GM19452 (cell line): ENCODE results near the gene WDR6.

Experiments
- ATAC-seq: cut with Tn5 transposase; IDR thresholded peaks from one replicate; pipeline ENCODE4 v1.9.1; 2021; ENCODE audit not compliant: unreplicated experiment

The WDR6 gene

DNA sequence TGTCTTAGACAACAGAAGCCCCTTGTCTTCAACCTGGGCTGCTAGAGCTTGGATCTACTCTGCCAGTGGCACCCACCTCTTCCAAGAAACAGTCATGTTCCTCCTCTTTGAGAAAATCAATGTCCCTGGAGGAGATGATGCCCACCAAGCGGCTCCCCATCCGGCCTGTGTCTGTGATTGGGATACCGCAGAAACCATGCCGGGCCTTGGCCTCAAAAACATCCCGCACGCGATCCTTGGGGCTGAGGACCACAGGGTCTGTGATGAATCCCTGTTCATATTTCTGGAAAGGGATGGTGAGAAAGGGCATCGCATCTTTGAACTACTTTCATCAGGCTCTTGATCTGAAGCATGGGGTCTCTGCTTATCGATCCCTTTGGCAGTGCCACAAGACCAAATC lies 20.4 kb downstream of the WDR6 start:
- ATAC-seq: no peak

DNA sequence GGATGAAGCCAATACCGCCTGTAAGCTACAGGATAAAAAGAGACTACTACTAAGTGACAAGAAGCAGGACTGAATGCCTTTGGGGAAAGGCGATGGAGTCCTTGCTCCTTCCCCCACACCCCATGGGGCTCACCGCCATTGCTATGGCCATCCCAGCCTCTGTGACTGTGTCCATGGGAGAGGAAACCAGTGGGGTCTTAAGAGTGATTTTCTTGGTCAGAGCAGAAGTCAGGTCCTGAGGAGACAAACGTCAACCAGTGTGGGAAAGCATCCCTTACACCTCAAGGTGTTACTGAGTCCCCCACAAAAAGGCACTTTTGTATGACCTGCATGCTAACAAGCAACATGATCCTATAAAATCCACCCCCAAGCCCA lies 21.1 kb downstream of the WDR6 start:
- no peak for ATAC-seq

DNA sequence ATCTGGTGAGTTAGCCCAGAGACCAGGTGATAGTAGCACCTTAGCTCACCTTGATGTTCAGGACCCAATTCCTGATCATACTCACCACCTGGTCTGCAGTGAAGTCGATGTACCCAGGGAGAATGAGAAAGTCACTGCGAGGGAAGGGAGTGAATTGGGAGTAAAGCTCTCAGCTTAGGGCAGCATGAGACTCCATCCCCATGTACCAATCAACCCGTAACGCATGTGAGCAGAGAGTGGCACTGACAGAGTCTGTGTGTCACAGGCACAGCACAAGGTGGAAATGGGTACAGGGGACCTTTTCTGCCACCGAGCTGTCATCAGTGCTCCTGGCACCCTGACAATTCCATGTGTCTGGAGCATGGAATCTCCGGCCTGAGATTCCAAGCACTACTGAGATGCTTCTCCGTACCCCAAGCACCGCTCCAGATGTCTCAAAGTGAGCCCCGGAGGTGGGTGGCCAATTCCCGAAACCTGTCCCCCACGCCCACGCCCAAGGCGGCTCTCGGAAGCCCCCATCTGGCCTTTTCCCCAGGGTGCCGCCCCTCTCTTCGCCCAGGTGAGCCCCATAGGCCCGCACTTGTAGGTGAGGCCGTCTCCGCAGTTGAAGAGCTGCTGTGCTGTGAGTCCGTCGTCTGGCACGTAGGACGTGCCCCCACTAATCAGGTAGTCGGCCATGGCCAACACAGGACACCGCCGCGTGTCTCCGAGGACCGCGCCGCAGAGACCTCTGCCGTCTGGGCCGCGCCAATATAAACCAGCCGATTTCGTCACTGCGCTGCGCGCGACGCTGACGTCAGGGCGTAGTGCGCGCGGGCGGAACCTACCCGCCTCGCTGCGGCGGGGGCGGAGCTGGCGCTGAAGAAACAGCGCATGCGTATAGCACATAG lies 21.7 kb downstream of the WDR6 start, which contains the start of gene IMPDH2:
TSS of gene IMPDH2 (minus strand) at position 726 of the 890 bp plus-strand sequence. CDS start at position 678, 48 bp downstream.
- peak; percentile 93 for ATAC-seq

DNA sequence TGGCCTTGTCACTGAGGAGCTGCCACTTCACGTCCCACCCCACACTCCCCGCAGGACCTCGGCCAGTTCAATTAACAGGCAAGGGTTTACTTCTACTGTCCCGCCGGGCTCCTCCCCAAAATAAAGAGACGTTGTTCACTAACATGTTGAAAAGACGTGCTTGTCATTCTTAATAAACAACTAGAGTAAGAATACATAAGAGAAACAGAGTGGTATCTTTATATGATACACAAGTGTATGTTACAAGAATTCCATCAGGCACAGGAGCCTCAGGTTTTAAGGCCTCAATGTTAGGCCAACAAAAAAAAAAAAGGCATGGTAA lies 22.3 kb downstream of the WDR6 start:
- no peak for ATAC-seq

DNA sequence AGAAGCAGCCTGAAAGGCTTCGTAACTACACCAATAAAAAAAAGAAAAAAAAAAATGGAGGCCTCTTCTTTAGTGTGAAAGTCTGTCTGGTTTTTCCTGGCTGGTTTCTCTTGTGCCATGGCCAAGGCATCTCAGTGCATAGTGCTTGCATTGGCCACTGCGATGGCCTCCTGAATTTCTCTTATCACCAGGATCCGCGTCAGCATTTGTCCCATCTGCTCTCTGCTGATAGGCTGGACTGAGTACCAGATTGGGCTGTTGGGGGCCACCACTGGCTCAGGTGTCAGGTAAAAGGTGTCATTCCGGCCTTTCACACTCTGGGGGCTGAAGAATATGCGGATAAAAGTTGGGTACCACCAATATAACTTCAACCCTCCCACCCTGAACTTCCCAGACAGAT lies 23.1 kb downstream of the WDR6 start:
- no peak for ATAC-seq

DNA sequence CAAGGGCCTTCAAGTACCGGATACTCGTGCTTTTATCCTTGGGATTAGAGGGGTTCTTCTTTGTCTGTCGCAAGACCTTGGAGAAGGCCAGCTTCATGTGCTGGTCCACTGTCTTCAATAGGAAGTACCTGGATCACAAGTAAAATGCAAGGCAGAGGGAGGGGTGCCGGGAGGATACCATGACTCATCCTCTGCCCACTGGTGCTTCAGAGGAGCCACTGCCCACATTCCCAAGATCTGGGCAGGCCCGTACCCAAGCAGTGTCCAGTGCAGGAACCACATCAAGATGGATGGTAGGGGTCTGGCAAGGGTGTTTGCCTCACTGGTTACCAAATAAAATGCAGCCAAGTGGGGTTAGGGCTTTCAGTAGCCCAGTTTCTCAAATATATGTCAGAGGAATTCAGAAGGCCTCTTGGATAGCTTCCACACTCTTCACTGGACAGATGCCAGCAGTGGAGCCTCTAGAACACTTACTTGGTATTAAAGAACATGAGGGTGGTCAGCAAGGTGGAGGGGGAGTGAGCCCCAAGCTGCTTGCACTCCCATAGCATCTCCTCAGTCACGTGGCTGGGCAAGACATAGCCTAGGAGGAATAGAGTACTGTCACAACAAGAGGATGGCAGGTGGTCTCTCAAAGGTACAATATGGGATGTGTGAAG lies 25.6 kb downstream of the WDR6 start:
- ATAC-seq: no peak

DNA sequence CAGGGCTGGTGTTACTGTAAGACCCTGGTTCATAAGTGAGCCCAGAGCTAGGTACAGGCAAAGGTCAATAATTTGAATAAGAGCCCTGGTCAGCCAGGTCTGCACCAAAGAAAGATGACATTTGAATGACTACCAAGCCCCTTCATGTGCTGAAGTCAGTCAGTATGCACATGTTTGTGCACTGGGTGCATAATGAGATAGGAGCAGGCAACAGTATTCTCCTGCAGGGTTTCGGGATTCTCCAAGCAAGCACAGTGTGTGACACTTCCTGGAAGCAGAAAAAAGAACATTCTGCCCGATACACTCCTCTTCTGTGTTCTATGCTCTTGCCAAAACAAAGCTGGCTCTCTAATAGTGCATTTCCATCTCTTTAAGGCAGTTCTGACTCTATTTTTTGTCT lies 27.5 kb downstream of the WDR6 start:
- no peak for ATAC-seq

DNA sequence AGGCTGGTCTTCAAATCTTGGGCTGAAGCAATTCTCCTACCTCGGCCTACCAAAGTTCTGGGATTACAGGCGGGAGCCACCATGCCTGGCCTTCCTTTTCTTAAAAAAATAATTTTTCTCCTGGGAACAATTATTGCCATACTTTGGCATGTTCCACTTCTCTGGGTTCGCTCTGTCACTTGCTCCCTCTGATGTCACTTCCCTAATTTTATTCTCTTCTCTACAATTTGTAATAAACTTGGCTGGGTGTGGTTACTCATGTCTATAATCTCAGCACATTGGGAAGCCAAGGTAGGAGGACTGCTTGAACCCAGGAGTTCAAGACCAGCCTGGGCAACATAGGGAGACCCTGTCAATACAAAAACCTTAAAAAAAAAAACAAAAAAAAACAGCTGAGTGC lies 28.1 kb downstream of the WDR6 start:
- ATAC-seq: no peak

DNA sequence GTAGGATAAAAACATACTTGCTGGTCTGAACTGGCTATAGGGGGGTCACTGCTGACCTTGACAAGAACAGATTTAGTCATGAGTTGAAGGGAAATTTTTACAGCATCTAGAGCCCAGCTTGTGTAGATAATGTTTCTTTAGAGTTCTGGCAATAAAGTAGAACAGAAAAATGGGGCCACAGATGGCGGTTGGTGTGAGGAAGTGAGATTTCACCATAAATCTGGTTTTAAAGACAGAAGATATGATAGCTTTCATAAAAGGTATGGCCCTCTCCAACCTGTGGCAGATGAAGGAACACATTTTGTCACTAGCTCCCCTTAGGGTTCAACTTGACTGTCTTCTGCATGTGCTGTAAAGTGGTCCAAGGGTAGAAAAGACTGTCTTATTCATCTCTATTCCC lies 46.4 kb downstream of the WDR6 start:
- ATAC-seq: no peak

DNA sequence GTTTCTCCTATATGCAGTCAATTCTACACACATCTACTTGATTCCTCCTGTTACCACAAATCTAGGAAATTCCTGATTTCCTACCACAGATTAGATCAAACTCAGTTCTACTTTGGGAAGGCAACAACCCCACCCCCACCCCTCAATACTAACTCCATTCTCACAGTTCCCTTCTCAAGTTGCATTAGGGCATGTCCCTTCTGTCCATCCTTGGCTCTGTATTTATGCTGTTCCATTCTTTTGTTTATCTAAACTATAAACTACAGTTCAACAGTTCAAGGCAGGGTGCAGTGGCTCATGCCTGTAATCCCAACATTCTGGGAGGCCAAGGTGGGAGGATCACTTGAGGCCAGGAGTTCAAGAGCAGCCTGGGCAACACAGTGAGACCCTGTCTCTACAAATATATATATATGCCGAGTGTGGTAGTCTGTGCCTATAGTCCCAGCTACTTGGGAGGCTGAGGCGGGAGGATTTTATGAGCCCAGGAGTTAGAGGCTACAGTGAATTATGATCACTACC lies 47.2 kb downstream of the WDR6 start:
- ATAC-seq: no peak

DNA sequence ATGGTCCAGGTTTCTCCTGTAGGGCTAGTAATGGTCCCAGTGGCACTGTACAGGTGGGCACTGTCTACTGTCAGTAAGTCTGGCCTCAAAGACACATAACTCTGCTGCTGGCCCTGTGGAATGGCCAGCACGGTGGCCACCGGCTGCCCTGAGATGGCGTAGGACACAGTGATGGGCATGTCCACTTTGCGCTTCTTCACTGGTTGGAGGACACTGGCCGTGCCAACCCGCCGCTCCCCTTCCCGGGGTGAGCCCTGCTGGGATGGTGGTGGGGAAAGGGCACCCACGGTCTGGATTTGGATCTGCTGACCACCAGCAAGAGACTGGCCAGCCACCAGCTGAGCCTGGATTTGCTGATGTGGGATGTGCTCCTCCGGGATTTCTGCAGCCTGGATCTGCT lies 50.1 kb downstream of the WDR6 start:
- ATAC-seq: no peak

DNA sequence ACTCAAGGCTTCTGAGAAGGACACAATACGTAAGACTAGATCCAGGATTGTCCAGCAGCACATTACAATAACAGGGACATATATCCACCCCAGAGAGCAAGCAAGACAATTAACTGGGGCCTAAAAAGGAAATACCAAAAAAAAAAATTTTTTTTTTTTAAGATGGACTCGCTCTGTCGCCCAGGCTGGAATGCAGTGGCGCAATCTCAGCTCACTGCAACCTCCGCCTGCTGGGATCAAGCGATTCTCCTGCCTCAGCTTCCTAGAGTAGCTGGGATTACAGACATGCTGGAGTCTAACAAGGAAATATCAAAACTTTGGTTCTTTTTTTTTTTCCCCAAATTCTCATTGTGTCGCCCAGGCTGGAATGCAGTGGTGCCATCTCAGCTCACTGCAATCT lies 50.8 kb downstream of the WDR6 start:
- ATAC-seq: no peak
